ENCODE results near the gene SNX30.

DNA sequence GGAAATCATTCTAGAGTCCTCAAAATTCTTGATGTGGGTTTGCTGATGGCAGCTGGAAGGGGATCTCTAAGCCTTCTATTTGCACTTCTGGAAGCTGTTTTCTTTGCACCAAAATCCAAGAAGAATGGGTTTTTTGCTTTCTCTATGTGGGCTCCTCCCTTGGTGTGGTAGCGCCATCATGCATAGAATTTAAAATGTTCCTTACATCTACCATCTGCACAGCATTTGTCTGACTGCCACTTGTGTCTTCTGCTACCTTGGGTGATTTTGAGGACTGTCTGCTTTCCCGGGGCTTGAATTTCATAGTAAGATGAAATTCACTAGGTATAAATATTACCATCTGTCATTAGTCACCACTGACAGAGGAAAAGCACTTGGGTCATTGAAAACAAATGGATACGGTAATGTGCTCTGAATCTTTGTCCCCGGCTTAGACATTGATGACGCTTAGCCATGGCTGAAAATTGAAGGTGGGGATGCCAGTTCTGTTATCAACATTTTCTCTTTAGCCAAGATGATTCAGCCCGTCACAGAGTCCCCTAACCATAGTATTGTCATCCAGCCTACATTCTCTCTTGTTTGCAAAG is 30.0 kb downstream of the SNX30 start:
- TF ChIP-seq, protein P1, sequence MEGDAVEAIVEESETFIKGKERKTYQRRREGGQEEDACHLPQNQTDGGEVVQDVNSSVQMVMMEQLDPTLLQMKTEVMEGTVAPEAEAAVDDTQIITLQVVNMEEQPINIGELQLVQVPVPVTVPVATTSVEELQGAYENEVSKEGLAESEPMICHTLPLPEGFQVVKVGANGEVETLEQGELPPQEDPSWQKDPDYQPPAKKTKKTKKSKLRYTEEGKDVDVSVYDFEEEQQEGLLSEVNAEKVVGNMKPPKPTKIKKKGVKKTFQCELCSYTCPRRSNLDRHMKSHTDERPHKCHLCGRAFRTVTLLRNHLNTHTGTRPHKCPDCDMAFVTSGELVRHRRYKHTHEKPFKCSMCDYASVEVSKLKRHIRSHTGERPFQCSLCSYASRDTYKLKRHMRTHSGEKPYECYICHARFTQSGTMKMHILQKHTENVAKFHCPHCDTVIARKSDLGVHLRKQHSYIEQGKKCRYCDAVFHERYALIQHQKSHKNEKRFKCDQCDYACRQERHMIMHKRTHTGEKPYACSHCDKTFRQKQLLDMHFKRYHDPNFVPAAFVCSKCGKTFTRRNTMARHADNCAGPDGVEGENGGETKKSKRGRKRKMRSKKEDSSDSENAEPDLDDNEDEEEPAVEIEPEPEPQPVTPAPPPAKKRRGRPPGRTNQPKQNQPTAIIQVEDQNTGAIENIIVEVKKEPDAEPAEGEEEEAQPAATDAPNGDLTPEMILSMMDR (conservative IDR thresholded peaks at IDR 0.05), result no peak
- TF ChIP-seq EZH2 (IDR thresholded peaks at IDR 0.05; ENCODE audit: low read depth), result no peak
